RWPE2 (cell line): ENCODE data around the gene UGT1A3.

Experiments used
- ATAC-seq: fragments of 200-7000 bp; cut with Tn5 transposase; 3 replicates; pipeline ENCODE4 v1.9.1; 2021; ENCODE audit warnings: low read depth
- DNase-seq: peaks from one replicate; pipeline ENCODE4 v3.0.0-alpha.2; 2020; ENCODE audit warnings: low spot score
- H3K27ac ChIP-seq: fragments of 450-650 bp; 2 replicates; pipeline ENCODE4 v1.5.1; 2017; ENCODE audit warnings: mild to moderate bottlenecking; ENCODE audit not compliant: poor library complexity, severe bottlenecking
- H3K27me3 ChIP-seq: fragments of 250-450 bp; sonication (Bioruptor Pico); 2 replicates; pipeline ENCODE4 v1.5.1; 2021; ENCODE audit warnings: mild to moderate bottlenecking, moderate library complexity; ENCODE audit not compliant: insufficient read depth, poor library complexity, severe bottlenecking
- H3K36me3 ChIP-seq: fragments of 250-450 bp; sonication (Bioruptor Pico); 2 replicates; pipeline ENCODE4 v1.5.1; 2020; ENCODE audit warnings: low read depth, mild to moderate bottlenecking, moderate library complexity
- H3K4me1 ChIP-seq: fragments of 250-450 bp; sonication (Bioruptor Pico); 2 replicates; pipeline ENCODE4 v1.5.1; 2021; ENCODE audit warnings: mild to moderate bottlenecking, moderate library complexity; ENCODE audit not compliant: insufficient read depth, poor library complexity, severe bottlenecking
- H3K4me3 ChIP-seq: fragments of 250-450 bp; sonication (Bioruptor Pico); 2 replicates; pipeline ENCODE4 v1.5.1; 2021; ENCODE audit warnings: mild to moderate bottlenecking, moderate library complexity; ENCODE audit not compliant: severe bottlenecking
- H3K9me3 ChIP-seq: fragments of 250-450 bp; sonication (Bioruptor Pico); 2 replicates; pipeline ENCODE4 v1.5.1; 2021; ENCODE audit warnings: mild to moderate bottlenecking, moderate library complexity; ENCODE audit not compliant: severe bottlenecking
- CTCF ChIP-seq: fragments of 450-650 bp; IDR thresholded peaks from one replicate; pipeline ENCODE4 v1.5.1; 2017; ENCODE audit warnings: mild to moderate bottlenecking, moderate library complexity; ENCODE audit not compliant: poor library complexity, severe bottlenecking

Gene UGT1A3

GRCh38 chr2:233793465-233794127, 64.8 kb downstream of the UGT1A3 start:
- no peak for TF ChIP-seq CTCF
- no peak for DNase-seq
- no peaks in the 10 kb centered on the region for H3K9me3 ChIP-seq
- H3K27ac ChIP-seq: no peak overlapping the region
- no peaks in the 10 kb centered on the region for H3K4me1 ChIP-seq
- no peak overlapping the region for H3K4me3 ChIP-seq
- no peak for ATAC-seq
- no peaks in the 10 kb centered on the region for H3K27me3 ChIP-seq
- no peaks in the 10 kb centered on the region for H3K36me3 ChIP-seq

GRCh38 chr2:233794128-233794658, 65.4 kb downstream of the UGT1A3 start:
- TF ChIP-seq CTCF: no peak
- DNase-seq (no peak), ATAC-seq (no peak)
- H3K4me1 ChIP-seq: no peaks in the 10 kb centered on the region
- H3K4me3 ChIP-seq: no peak overlapping the region
- no peak overlapping the region for H3K27ac ChIP-seq
- H3K36me3 ChIP-seq: no peaks in the 10 kb centered on the region
- no peaks in the 10 kb centered on the region for H3K9me3 ChIP-seq
- no peaks in the 10 kb centered on the region for H3K27me3 ChIP-seq

GRCh38 chr2:233795735-233796171, 66.9 kb downstream of the UGT1A3 start:
- no peak for TF ChIP-seq CTCF
- Histone ChIP-seq H3K36me3 (no peaks in the 10 kb centered on the region), H3K27me3 (no peaks in the 10 kb centered on the region), H3K27ac (no peak overlapping the region), H3K4me1 (no peaks in the 10 kb centered on the region), H3K4me3 (no peak overlapping the region), H3K9me3 (no peaks in the 10 kb centered on the region)
- no peak for DNase-seq
- ATAC-seq: no peak

- no peak for TF ChIP-seq CTCF
- ATAC-seq: no peak
These were observed 67.4 kb downstream of the UGT1A3 start for GRCh38 chr2:233796254-233796653.

More at GRCh38 chr2:233796254-233796653, 67.4 kb downstream of the UGT1A3 start:
- Histone ChIP-seq H3K27me3 (no peaks in the 10 kb centered on the region), H3K4me3 (no peak overlapping the region), H3K9me3 (no peaks in the 10 kb centered on the region), H3K27ac (no peak overlapping the region), H3K36me3 (no peaks in the 10 kb centered on the region), H3K4me1 (no peaks in the 10 kb centered on the region)
- DNase-seq: no peak
